GM23338 (cell line): Measurements from ENCODE around the gene CIITA. TPM values are rescaled to one million over a fixed set of nuclear protein-coding genes. Genes with fewer than 3 reads are reported as not detected.

ENCODE experiments used
- ATAC-seq: fragments of 200-7000 bp; cut with Tn5 transposase; 3 replicates; pipeline ENCODE4 v1.9.1; 2020
- DNase-seq: peaks from one replicate; pipeline ENCODE4 v3.0.0-alpha.2; 2015; ENCODE audit warnings: low spot score
- H2AFZ ChIP-seq: fragments of 200-600 bp; sonication (generic); 2 replicates; pipeline ENCODE4 v1.8.0; 2016; ENCODE audit warnings: antibody characterized with exemption, mild to moderate bottlenecking, moderate library complexity
- H3F3A ChIP-seq: fragments of 200-600 bp; sonication (generic); replicated peaks from 2 replicates; pipeline ENCODE4 v1.8.0; 2017; ENCODE audit warnings: antibody characterized with exemption, mixed run types, low read depth
- H3K27ac ChIP-seq: fragments of 200-600 bp; sonication (generic); 2 replicates; pipeline ENCODE4 v1.6.1; 2016; ENCODE audit warnings: low read depth
- H3K27me3 ChIP-seq: fragments of 200-600 bp; sonication (generic); 2 replicates; pipeline ENCODE4 v1.8.0; 2016; ENCODE audit warnings: mild to moderate bottlenecking, mixed run types, moderate library complexity; ENCODE audit not compliant: insufficient read depth
- H3K36me3 ChIP-seq: fragments of 200-600 bp; sonication (generic); 2 replicates; pipeline ENCODE4 v1.8.0; 2016; ENCODE audit warnings: mild to moderate bottlenecking; ENCODE audit not compliant: insufficient read depth
- H3K4me1 ChIP-seq: fragments of 200-600 bp; sonication (generic); 2 replicates; pipeline ENCODE4 v1.8.0; 2016; ENCODE audit warnings: mild to moderate bottlenecking, moderate library complexity; ENCODE audit not compliant: insufficient read depth
- H3K4me2 ChIP-seq: fragments of 200-600 bp; sonication (generic); 2 replicates; pipeline ENCODE4 v1.7.1; 2017; ENCODE audit warnings: mixed run types
- H3K4me3 ChIP-seq: fragments of 200-600 bp; sonication (generic); 2 replicates; pipeline ENCODE4 v1.6.1; 2016; ENCODE audit warnings: mixed run types
- H3K79me2 ChIP-seq: fragments of 200-600 bp; sonication (generic); replicated peaks from 2 replicates; pipeline ENCODE4 v1.8.0; 2017; ENCODE audit warnings: mild to moderate bottlenecking; ENCODE audit not compliant: insufficient read depth
- H3K9me2 ChIP-seq: fragments of 200-600 bp; sonication (generic); 2 replicates; pipeline ENCODE4 v1.8.0; 2017; ENCODE audit not compliant: insufficient read depth
- H4K20me1 ChIP-seq: fragments of 200-600 bp; sonication (generic); replicated peaks from 2 replicates; pipeline ENCODE4 v1.8.0; 2017; ENCODE audit warnings: mild to moderate bottlenecking; ENCODE audit not compliant: insufficient read depth
- H3K27ac Mint-ChIP-seq: 2 replicates; pipeline ENCODE4 v1.8.0; 2020; ENCODE audit warnings: inconsistent platforms, mild to moderate bottlenecking, moderate library complexity, mixed read lengths
- H3K27me3 Mint-ChIP-seq: 3 replicates; pipeline ENCODE4 v1.8.0; 2022; ENCODE audit warnings: low read depth, mild to moderate bottlenecking, moderate library complexity, mixed read lengths, inconsistent platforms; ENCODE audit not compliant: insufficient read depth, poor library complexity
- H3K36me3 Mint-ChIP-seq: 3 replicates; pipeline ENCODE4 v1.8.0; 2021; ENCODE audit warnings: low read depth, mild to moderate bottlenecking, inconsistent platforms, moderate library complexity, mixed read lengths
- H3K4me1 Mint-ChIP-seq: 3 replicates; pipeline ENCODE4 v1.8.0; 2020; ENCODE audit warnings: mild to moderate bottlenecking, inconsistent platforms, mixed read lengths
- H3K4me3 Mint-ChIP-seq: 3 replicates; pipeline ENCODE4 v1.8.0; 2021; ENCODE audit warnings: moderate library complexity, mild to moderate bottlenecking, inconsistent platforms, mixed read lengths
- H3K9me3 Mint-ChIP-seq: 3 replicates; pipeline ENCODE4 v1.8.0; 2020; ENCODE audit warnings: moderate library complexity, mild to moderate bottlenecking, inconsistent platforms, mixed read lengths
- CREB1 ChIP-seq: fragments of 250-450 bp; sonication (Bioruptor Pico); IDR thresholded peaks from 2 replicates; pipeline ENCODE4 v1.5.0; 2020; ENCODE audit warnings: low read depth, mild to moderate bottlenecking, moderate library complexity
- EZH2 ChIP-seq: fragments of 200-600 bp; sonication (generic); IDR thresholded peaks from one replicate; pipeline ENCODE4 v1.8.0; 2017; ENCODE audit warnings: antibody characterized with exemption, mild to moderate bottlenecking, low read depth; ENCODE audit not compliant: unreplicated experiment
- polyA plus RNA-seq: library from polyadenylated mRNA; unstranded; fragments of >200 nt; fragmentation: Nextera tagmentation; extraction: Ambion mirVana; gene quantifications from 2 replicates; pipeline ENCODE4 v1.2.1, GENCODE V29; 2016
- total RNA-seq: library from RNA; depleted of rRNA; stranded (reverse); fragments of >200 nt; shearing (Covaris generic); gene quantifications from 2 replicates; pipeline ENCODE4 v1.2.3, GENCODE V29; 2014
- TF ChIP-seq, protein P1 (sequence below), 2 experiments: fragments of 200-600 bp in 1 of 2; sonication (generic) in 1 of 2; conservative IDR thresholded peaks; 2 replicates each; pipeline versions ENCODE4 v1.5.1 to v1.6.1; 2016 to 2017; ENCODE audit warnings: antibody characterized with exemption in 2 of 2, low read depth in 2 of 2, mild to moderate bottlenecking in 2 of 2, moderate library complexity in 1 of 2
- TF ChIP-seq, protein P2 (sequence below): IDR thresholded peaks from 2 replicates; pipeline ENCODE4 v1.6.1; 2016; ENCODE audit warnings: antibody characterized with exemption
- TF ChIP-seq, protein P3 (sequence below): fragments of 250-450 bp; sonication (Bioruptor Pico); IDR thresholded peaks from 2 replicates; pipeline ENCODE4 v1.5.0; 2020; ENCODE audit warnings: mild to moderate bottlenecking, moderate library complexity

CIITA gene
- total and polyA plus RNA-seq, 2 experiments from 2014 or later: 0.10 to 0.57 TPM

DNA sequence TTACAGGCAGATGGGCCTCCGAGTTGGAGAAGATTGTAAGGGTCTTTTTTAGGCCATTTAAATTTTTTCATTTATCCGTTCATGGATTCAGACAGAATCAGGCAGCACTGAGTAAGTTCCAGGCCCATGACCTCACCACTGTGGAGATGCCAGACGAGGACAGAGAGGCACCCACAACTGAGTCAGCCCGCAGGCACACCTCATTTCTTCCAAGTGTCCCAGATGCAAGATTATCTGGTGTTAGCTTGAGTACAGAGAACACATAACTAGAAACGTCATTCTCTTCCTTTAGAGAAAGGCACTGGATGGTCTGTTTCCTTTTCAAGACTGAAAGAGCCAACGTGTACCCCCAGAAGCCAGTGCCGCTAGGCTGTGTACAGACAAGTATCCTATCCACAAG is 84.2 kb downstream of the CIITA start:
- H3K4me3 Mint-ChIP-seq: no peak overlapping the region
- no peak overlapping the region for H3K4me2 ChIP-seq
- H3K79me2 ChIP-seq: no peaks in the 10 kb centered on the region
- no peak for TF ChIP-seq EZH2
- H4K20me1 ChIP-seq: no peaks in the 10 kb centered on the region
- no peaks in the 10 kb centered on the region for H3F3A ChIP-seq
- H3K9me2 ChIP-seq: no peaks in the 10 kb centered on the region
- H3K27me3 ChIP-seq: no peaks in the 10 kb centered on the region
- no peaks in the 10 kb centered on the region for H3K4me1 ChIP-seq
- ATAC-seq: no peak
- H3K36me3 ChIP-seq: no peaks in the 10 kb centered on the region
- no peaks in the 10 kb centered on the region for H3K9me3 Mint-ChIP-seq
- H3K27ac Mint-ChIP-seq: no peak overlapping the region
- no peak overlapping the region for H3K4me3 ChIP-seq
- peaks cover 11% of the 10 kb centered on the region; the same call in 1 of the 3 replicates for H3K36me3 Mint-ChIP-seq
- H3K4me1 Mint-ChIP-seq: peaks cover 4% of the 10 kb centered on the region; the same call in 2 of the 3 replicates
- H3K27me3 Mint-ChIP-seq: peaks cover 4% of the 10 kb centered on the region
- H3K27ac ChIP-seq: no peak overlapping the region
- H2AFZ ChIP-seq: no peak overlapping the region
- DNase-seq: no peak

DNA sequence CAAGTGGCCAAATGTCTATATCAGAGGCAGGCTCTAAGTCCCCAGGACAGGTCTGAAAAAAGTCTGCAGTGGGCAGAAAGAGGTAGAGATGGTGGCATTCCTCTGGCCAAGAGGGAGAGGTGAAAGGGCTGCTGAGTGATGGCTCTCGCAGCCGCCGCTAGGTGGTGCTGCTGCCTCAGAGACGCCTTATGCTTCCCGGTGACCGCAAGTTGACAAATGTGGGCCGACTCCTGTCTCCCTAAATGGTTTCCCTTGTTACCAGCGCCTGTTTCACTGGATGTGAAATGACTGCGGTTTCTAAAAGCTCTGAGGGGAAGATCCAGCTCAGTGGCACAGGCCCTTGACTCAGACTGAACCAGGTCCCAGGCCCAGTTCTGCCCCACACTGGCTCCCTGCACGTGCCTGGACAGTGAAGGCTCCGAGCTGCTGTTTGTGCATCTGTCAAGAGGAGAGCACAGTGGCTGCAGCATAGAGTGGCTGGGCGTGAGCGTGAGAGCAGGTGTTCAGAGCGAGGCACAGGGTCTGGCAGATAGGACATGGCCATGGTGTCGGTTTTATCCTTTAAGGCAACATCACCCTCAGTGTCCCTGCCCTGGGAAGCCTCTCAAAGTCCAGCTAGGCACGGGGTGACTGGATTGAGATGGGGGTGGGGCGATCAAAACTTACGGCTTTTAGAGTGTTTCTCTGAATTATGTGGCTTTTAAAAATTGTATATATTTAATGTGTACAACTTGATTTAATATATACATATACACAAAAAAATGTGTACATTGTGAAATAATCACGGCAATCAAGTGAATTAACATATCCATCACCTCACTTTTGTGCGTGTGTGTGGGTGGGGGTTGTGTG is 87.3 kb downstream of the CIITA start:
- H3F3A ChIP-seq: no peaks in the 10 kb centered on the region
- peaks cover 4% of the 10 kb centered on the region; the same call in 2 of the 3 replicates for H3K4me1 Mint-ChIP-seq
- H3K36me3 Mint-ChIP-seq: peaks cover 11% of the 10 kb centered on the region; the same call in 1 of the 3 replicates
- H3K4me1 ChIP-seq: no peaks in the 10 kb centered on the region
- TF ChIP-seq, protein P1, sequence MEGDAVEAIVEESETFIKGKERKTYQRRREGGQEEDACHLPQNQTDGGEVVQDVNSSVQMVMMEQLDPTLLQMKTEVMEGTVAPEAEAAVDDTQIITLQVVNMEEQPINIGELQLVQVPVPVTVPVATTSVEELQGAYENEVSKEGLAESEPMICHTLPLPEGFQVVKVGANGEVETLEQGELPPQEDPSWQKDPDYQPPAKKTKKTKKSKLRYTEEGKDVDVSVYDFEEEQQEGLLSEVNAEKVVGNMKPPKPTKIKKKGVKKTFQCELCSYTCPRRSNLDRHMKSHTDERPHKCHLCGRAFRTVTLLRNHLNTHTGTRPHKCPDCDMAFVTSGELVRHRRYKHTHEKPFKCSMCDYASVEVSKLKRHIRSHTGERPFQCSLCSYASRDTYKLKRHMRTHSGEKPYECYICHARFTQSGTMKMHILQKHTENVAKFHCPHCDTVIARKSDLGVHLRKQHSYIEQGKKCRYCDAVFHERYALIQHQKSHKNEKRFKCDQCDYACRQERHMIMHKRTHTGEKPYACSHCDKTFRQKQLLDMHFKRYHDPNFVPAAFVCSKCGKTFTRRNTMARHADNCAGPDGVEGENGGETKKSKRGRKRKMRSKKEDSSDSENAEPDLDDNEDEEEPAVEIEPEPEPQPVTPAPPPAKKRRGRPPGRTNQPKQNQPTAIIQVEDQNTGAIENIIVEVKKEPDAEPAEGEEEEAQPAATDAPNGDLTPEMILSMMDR (conservative IDR thresholded peaks at IDR 0.05; ENCODE audit: low read depth in 2 of 2): peak; percentile 82 to 93
- TF ChIP-seq, protein P2, sequence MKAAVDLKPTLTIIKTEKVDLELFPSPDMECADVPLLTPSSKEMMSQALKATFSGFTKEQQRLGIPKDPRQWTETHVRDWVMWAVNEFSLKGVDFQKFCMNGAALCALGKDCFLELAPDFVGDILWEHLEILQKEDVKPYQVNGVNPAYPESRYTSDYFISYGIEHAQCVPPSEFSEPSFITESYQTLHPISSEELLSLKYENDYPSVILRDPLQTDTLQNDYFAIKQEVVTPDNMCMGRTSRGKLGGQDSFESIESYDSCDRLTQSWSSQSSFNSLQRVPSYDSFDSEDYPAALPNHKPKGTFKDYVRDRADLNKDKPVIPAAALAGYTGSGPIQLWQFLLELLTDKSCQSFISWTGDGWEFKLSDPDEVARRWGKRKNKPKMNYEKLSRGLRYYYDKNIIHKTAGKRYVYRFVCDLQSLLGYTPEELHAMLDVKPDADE: no peak
- TF ChIP-seq CREB1 (CRISPR knock-in tag): no peak
- H3K27me3 Mint-ChIP-seq: peaks cover 6% of the 10 kb centered on the region
- no peaks in the 10 kb centered on the region for H3K9me3 Mint-ChIP-seq
- no peaks in the 10 kb centered on the region for H3K79me2 ChIP-seq
- H3K9me2 ChIP-seq: no peaks in the 10 kb centered on the region
- H3K27ac Mint-ChIP-seq: no peak overlapping the region; the same call in 1 of the 2 replicates
- DNase-seq (peak; percentile 91), ATAC-seq (peak; percentile 96)
- no peak overlapping the region for H2AFZ ChIP-seq
- H3K4me3 Mint-ChIP-seq: no peak overlapping the region
- no peak overlapping the region for H3K4me2 ChIP-seq
- H3K27ac ChIP-seq: no peak overlapping the region
- no peaks in the 10 kb centered on the region for H3K36me3 ChIP-seq
- H3K4me3 ChIP-seq: no peak overlapping the region
- no peaks in the 10 kb centered on the region for H3K27me3 ChIP-seq
- H4K20me1 ChIP-seq: no peaks in the 10 kb centered on the region

DNA sequence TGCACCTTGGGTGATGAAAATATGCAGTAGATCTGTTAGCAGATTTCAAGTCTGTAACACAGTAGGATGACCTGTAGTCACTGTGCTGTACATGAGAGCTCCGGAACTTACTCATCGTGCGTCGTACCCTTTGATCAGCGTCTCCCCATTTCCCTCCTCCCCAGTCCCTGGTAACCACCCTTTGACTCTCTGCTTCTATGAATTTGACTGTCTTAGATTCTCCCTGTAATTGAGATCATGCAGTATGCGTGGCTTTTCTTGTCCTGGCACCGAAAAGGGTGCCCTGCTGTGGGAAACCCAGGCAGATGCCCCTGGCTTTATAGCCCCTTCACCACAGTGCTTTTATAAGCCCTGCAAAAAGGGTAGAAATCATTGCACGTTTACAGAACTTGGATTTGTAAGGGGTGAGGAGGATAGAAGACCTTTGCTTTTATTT is 87.9 kb downstream of the CIITA start:
- Histone ChIP-seq H3K27ac (no peak overlapping the region), H3K4me1 (no peaks in the 10 kb centered on the region), H3K4me2 (no peak overlapping the region), H3F3A (no peaks in the 10 kb centered on the region), H2AFZ (no peak overlapping the region), H3K79me2 (no peaks in the 10 kb centered on the region), H3K36me3 (peaks cover 3% of the 10 kb centered on the region; the same call in 1 of the 2 replicates), H4K20me1 (no peaks in the 10 kb centered on the region), H3K9me2 (no peaks in the 10 kb centered on the region), H3K4me3 (no peak overlapping the region), H3K27me3 (no peaks in the 10 kb centered on the region)
- Mint-ChIP-seq H3K27ac (no peak overlapping the region), H3K4me3 (no peak overlapping the region), H3K4me1 (peaks cover 4% of the 10 kb centered on the region; the same call in 2 of the 3 replicates), H3K36me3 (peaks cover 11% of the 10 kb centered on the region; the same call in 1 of the 3 replicates), H3K9me3 (no peaks in the 10 kb centered on the region), H3K27me3 (peaks cover 6% of the 10 kb centered on the region)
- DNase-seq: no peak
- no peak for ATAC-seq
- TF ChIP-seq, protein P3, sequence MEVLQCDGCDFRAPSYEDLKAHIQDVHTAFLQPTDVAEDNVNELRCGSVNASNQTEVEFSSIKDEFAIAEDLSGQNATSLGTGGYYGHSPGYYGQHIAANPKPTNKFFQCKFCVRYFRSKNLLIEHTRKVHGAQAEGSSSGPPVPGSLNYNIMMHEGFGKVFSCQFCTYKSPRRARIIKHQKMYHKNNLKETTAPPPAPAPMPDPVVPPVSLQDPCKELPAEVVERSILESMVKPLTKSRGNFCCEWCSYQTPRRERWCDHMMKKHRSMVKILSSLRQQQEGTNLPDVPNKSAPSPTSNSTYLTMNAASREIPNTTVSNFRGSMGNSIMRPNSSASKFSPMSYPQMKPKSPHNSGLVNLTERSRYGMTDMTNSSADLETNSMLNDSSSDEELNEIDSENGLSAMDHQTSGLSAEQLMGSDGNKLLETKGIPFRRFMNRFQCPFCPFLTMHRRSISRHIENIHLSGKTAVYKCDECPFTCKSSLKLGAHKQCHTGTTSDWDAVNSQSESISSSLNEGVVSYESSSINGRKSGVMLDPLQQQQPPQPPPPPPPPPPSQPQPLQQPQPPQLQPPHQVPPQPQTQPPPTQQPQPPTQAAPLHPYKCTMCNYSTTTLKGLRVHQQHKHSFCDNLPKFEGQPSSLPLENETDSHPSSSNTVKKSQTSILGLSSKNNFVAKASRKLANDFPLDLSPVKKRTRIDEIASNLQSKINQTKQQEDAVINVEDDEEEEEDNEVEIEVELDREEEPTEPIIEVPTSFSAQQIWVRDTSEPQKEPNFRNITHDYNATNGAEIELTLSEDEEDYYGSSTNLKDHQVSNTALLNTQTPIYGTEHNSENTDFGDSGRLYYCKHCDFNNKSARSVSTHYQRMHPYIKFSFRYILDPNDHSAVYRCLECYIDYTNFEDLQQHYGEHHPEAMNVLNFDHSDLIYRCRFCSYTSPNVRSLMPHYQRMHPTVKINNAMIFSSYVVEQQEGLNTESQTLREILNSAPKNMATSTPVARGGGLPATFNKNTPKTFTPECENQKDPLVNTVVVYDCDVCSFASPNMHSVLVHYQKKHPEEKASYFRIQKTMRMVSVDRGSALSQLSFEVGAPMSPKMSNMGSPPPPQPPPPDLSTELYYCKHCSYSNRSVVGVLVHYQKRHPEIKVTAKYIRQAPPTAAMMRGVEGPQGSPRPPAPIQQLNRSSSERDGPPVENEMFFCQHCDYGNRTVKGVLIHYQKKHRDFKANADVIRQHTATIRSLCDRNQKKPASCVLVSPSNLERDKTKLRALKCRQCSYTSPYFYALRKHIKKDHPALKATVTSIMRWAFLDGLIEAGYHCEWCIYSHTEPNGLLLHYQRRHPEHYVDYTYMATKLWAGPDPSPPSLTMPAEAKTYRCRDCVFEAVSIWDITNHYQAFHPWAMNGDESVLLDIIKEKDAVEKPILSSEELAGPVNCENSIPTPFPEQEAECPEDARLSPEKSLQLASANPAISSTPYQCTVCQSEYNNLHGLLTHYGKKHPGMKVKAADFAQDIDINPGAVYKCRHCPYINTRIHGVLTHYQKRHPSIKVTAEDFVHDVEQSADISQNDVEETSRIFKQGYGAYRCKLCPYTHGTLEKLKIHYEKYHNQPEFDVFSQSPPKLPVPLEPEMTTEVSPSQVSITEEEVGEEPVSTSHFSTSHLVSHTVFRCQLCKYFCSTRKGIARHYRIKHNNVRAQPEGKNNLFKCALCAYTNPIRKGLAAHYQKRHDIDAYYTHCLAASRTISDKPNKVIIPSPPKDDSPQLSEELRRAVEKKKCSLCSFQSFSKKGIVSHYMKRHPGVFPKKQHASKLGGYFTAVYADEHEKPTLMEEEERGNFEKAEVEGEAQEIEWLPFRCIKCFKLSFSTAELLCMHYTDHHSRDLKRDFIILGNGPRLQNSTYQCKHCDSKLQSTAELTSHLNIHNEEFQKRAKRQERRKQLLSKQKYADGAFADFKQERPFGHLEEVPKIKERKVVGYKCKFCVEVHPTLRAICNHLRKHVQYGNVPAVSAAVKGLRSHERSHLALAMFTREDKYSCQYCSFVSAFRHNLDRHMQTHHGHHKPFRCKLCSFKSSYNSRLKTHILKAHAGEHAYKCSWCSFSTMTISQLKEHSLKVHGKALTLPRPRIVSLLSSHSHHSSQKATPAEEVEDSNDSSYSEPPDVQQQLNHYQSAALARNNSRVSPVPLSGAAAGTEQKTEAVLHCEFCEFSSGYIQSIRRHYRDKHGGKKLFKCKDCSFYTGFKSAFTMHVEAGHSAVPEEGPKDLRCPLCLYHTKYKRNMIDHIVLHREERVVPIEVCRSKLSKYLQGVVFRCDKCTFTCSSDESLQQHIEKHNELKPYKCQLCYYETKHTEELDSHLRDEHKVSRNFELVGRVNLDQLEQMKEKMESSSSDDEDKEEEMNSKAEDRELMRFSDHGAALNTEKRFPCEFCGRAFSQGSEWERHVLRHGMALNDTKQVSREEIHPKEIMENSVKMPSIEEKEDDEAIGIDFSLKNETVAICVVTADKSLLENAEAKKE (CRISPR knock-in tag): no peak
- no peak for TF ChIP-seq CREB1 (CRISPR knock-in tag)
